ENCODE data around the gene EBF4.
"Not testable (repeated sequence)": the region's sequence is repeated elsewhere in the genome, so short reads cannot be mapped to it uniquely, and the experiment has no call there.

GRCh38 chr20:2807929-2808328 is 115.3 kb downstream of the EBF4 start:
- TF ChIP-seq CTCF, POLR2A (IDR thresholded peaks at IDR 0.05): not testable (repeated sequence)
